GM18502 (cell line): ENCODE data around the gene MEF2C.

ENCODE experiments used
- ATAC-seq: cut with Tn5 transposase; IDR thresholded peaks from one replicate; pipeline ENCODE4 v1.9.1; 2021; ENCODE audit warnings: mild to moderate bottlenecking; ENCODE audit not compliant: unreplicated experiment, poor library complexity

MEF2C gene

GRCh38 chr5:88770276-88771257, 112.4 kb downstream of the MEF2C start:
- ATAC-seq: no peak

GRCh38 chr5:88769165-88769564, 113.8 kb downstream of the MEF2C start:
- ATAC-seq: no peak

GRCh38 chr5:88768411-88768810, 114.6 kb downstream of the MEF2C start:
- ATAC-seq: no peak

GRCh38 chr5:88765798-88766197, 117.2 kb downstream of the MEF2C start:
- ATAC-seq: no peak

GRCh38 chr5:88765171-88765570, 117.8 kb downstream of the MEF2C start:
- no peak for ATAC-seq

GRCh38 chr5:88761939-88762338, 121.0 kb downstream of the MEF2C start:
- no peak for ATAC-seq

- no peak for ATAC-seq
Observed at GRCh38 chr5:88761269-88761850, 121.6 kb downstream of the MEF2C start.

GRCh38 chr5:88760527-88760926, 122.5 kb downstream of the MEF2C start:
- no peak for ATAC-seq

- ATAC-seq: no peak
Observed at GRCh38 chr5:88758591-88758990, 124.4 kb downstream of the MEF2C start.

- no peak for ATAC-seq
Observed at GRCh38 chr5:88758184-88758583, 124.8 kb downstream of the MEF2C start.

GRCh38 chr5:88756953-88757352, 126.0 kb downstream of the MEF2C start:
- no peak for ATAC-seq

- no peak for ATAC-seq
Observed at GRCh38 chr5:88748666-88749065, 134.3 kb downstream of the MEF2C start.

GRCh38 chr5:88746438-88746882, 136.5 kb downstream of the MEF2C start:
- ATAC-seq: peak; percentile 82

- no peak for ATAC-seq
Observed at GRCh38 chr5:88745093-88745696, 137.8 kb downstream of the MEF2C start.

- ATAC-seq: no peak
Observed at GRCh38 chr5:88743231-88743834, 139.7 kb downstream of the MEF2C start.

GRCh38 chr5:88741964-88742363, 141.0 kb downstream of the MEF2C start:
- no peak for ATAC-seq

GRCh38 chr5:88740604-88741185, 142.3 kb downstream of the MEF2C start:
- no peak for ATAC-seq

- peak; percentile 39 for ATAC-seq
Observed at GRCh38 chr5:88736494-88736893, 146.5 kb downstream of the MEF2C start.

GRCh38 chr5:88734983-88735382, 148.0 kb downstream of the MEF2C start:
- ATAC-seq: peak; percentile 24

GRCh38 chr5:88734191-88734640, 148.8 kb downstream of the MEF2C start:
- ATAC-seq: peak; percentile 59
